LNCaP clone FGC (cell line): ENCODE results near the gene ZNF362.

Source experiments
- DNase-seq: peaks from one replicate; pipeline ENCODE4 v3.0.0-alpha.2; 2011; ENCODE audit warnings: low read depth
- H3K4me3 ChIP-seq: 2 replicates; pipeline ENCODE4 v1.5.1; 2011; ENCODE audit warnings: mild to moderate bottlenecking, low read depth, low read length, control low read depth
- TF ChIP-seq, protein P1 (sequence below): IDR thresholded peaks from 2 replicates; pipeline ENCODE4 v1.5.1; 2012; ENCODE audit warnings: mild to moderate bottlenecking; ENCODE audit not compliant: control insufficient read depth, insufficient read depth; ENCODE audit errors: extremely low read depth

The ZNF362 gene

DNA sequence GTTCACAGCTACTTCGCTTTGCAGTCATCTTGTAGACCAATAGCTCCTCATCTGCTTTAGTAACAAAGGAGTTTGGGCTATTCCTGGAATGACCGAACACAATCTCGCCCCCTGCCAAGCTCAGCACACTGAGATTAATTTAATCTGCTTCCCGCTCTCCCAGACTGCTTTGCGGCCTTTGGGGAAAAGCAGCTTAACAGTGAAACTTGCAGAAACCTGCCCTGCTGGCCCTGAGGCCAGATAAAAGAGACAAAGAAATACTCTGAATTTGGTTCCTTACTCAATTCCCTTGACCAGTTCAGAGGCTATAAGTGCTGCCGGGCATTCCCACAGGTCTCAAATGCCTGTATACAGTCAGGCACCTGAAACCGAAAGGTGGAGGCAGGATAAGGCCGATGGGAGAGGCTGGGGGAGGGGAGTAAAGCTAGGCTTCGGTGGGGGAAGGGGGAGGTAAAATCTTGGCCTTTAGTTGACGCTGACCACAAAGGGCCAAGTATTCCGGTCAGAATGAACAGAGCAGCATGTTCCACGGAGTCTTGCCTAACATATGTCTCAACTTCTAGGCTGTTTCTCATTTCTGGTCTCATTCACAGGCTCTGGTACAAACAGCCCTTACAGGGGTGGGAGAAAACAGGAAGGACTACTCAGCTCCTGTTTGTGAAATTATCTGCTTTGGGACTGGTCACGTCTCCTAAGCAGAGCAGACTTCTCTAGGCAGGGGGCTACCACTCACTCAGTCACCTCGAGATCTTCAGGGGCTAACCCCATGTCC is 82.3 kb downstream of the ZNF362 start:
- DNase-seq = no peak
- H3K4me3 ChIP-seq = no peak overlapping the region

DNA sequence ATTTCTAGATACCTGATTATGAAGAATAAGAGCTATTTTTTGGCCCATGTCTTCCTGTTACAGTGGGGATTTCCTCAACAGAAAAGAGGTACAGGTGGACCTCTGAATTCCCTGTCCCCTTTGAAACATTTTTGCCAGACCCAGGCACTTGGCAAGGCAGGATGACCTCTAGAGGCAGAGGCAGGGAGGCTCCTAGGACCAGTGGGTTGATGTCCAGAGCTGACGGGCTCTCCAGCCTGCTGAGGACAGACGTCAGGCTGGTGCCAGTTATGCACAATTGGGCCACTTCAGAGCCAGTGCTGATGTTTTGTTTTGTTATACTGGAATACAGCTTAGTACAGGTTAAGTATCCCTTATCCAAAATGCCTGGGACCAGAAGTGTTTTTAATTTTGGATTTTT is 83.1 kb downstream of the ZNF362 start:
- no peak overlapping the region for H3K4me3 ChIP-seq
- TF ChIP-seq, protein P1, sequence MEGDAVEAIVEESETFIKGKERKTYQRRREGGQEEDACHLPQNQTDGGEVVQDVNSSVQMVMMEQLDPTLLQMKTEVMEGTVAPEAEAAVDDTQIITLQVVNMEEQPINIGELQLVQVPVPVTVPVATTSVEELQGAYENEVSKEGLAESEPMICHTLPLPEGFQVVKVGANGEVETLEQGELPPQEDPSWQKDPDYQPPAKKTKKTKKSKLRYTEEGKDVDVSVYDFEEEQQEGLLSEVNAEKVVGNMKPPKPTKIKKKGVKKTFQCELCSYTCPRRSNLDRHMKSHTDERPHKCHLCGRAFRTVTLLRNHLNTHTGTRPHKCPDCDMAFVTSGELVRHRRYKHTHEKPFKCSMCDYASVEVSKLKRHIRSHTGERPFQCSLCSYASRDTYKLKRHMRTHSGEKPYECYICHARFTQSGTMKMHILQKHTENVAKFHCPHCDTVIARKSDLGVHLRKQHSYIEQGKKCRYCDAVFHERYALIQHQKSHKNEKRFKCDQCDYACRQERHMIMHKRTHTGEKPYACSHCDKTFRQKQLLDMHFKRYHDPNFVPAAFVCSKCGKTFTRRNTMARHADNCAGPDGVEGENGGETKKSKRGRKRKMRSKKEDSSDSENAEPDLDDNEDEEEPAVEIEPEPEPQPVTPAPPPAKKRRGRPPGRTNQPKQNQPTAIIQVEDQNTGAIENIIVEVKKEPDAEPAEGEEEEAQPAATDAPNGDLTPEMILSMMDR = 0 out of 2 replicates have a peak, but pooled peaks have one; percentile 17

More for the DNA sequence above, 82.3 kb downstream of the ZNF362 start:
- TF ChIP-seq, protein P1 = no peak

DNA sequence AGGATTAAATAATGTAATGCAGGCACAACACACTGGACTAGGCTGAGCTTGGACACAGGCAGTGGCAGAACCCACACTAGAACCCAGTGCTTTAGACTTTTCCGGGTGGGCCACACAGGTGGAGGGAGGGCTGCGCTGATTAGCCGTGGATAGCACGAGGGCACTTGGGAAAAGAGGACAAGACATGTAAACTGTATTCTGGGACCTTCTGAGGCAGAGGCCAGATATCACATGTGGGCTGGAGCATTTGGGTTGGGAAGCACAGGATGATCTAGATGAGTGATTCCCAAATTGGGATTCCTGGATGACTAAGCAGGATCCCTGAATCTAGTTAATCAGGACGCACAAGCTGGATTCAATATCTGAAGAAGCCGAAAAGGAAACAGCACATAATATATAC is 84.9 kb downstream of the ZNF362 start:
- DNase-seq = no peak
- H3K4me3 ChIP-seq = no peak overlapping the region
- TF ChIP-seq, protein P1 = no peak

More for the DNA sequence above, 83.1 kb downstream of the ZNF362 start:
- DNase-seq = no peak

DNA sequence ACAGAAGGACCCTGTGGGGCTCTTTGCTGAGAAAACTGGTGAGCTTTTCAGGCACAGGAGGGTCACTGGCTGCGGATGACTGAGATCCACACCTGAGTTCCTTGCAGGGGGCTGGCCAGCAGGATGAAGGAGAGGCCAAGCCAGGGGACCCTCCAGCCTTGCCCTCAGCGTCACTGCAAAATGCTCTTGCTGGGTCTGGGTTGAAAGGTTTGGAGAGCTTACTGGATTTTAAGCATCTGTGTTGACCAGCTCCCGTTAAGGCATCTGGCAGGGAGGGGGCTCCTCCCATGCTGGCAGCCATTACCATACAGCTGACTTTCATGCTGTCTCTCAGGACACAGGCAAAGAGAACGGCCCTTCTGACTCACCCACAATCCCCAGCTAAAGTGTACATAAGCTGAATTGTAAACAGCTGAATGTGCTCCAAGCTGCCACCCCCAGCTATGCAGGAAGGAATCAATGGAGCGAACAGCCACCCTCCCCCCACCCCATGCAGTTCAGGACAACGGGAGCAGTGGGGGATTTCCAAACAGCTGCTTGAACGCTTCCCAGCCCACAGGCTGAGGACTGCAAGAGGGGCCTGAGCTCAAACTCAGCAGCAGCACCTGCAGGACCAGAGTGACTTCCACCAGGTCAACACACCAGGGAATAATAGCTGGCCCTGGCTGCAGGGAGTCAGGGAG is 85.9 kb downstream of the ZNF362 start:
- peak; percentile 80 for DNase-seq
- TF ChIP-seq, protein P1 = no peak
- H3K4me3 ChIP-seq = peak overlapping the region; percentile 10; the same call in 1 of the 2 replicates

DNA sequence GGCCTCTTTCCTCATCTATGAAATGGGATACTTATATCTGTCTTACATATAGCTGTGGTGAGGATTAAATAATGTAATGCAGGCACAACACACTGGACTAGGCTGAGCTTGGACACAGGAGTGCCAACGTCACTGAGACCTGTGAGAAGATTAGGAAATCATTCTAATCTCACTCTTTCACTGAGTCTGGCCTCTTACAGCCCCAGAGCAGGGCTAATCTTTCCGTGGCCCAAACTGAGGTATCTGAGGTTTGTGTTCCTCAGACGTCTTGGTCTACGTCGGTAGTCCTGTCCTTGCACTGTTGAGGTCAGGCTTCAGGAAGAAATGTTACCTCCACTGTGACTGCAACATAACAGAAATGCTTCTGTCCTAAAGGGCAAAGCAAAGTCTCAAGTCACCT is 87.2 kb downstream of the ZNF362 start:
- no peak overlapping the region for H3K4me3 ChIP-seq
- DNase-seq = no peak
- TF ChIP-seq, protein P1 = no peak

DNA sequence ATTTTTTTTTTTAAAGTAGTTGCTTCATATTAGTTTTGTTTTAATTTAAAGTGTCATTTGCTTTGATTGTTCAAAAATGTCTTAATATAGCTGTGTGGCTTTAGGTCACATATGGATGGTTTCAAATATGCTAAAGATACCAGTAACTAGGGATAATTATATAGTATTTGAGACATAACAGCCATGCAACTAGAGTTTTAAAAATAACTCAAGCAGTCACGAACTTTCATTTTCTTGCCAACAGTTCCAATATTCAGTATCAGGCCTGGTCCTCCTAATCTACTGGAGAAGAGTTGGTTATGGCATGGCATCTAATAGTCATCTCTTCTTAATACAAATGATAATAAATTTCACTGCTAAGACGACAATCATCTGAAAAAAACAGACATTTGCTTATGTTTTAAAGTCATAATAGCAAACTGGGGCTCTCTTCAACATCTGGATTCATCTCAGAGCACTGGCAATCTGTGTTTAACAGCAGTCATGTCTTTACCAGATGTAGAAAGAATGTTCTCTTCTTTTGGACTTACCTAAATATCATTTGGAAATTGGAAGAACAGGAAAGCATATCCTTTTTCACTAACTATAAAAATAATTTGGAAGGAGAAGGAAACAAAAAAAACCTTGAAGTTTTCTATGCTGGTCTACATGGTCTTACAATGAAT is 88.7 kb downstream of the ZNF362 start:
- no peak for DNase-seq
- TF ChIP-seq, protein P1 = no peak
- H3K4me3 ChIP-seq = no peak overlapping the region
